WTC11 (cell line): ENCODE results near the gene USP43. TPM values are rescaled to one million over a fixed set of nuclear protein-coding genes. Genes with fewer than 3 reads are reported as not detected.

Experiments
- ATAC-seq: fragments of 200-7000 bp; cut with Tn5 transposase; 2 replicates; pipeline ENCODE4 v1.10.0; 2021; ENCODE audit warnings: mild to moderate bottlenecking, moderate library complexity
- CTCF ChIA-PET: fragments of 300-600 bp; sonication (Branson Sonifier 250); formaldehyde crosslinking; loops from one replicate; lab custom pipeline; 2021; ENCODE audit warnings: antibody characterized with exemption; lab: Charles Lee
- POLR2A ChIA-PET: fragments of 350-600 bp; sonication (Branson Sonifier 250); formaldehyde crosslinking; loops from one replicate; lab custom pipeline; 2021; ENCODE audit warnings: antibody characterized with exemption; lab: Charles Lee
- DNase-seq: peaks from one replicate; pipeline ENCODE4 v3.0.0; 2021; ENCODE audit warnings: low spot score
- H3K27ac Mint-ChIP-seq: 2 replicates; pipeline ENCODE4 v1.8.0; 2021; ENCODE audit warnings: mixed read lengths
- H3K27me3 Mint-ChIP-seq: 2 replicates; pipeline ENCODE4 v1.8.0; 2021; ENCODE audit warnings: low read depth, mild to moderate bottlenecking, moderate library complexity, mixed read lengths
- H3K36me3 Mint-ChIP-seq: 2 replicates; pipeline ENCODE4 v1.8.0; 2021; ENCODE audit warnings: mixed read lengths
- H3K4me1 Mint-ChIP-seq: 2 replicates; pipeline ENCODE4 v1.8.0; 2022; ENCODE audit warnings: mixed read lengths
- H3K4me3 Mint-ChIP-seq: 2 replicates; pipeline ENCODE4 v1.8.0; 2021; ENCODE audit warnings: mild to moderate bottlenecking, moderate library complexity, mixed read lengths
- H3K9me3 Mint-ChIP-seq: 2 replicates; pipeline ENCODE4 v1.8.0; 2021; ENCODE audit warnings: mixed read lengths
- CREB1 ChIP-seq: sonication (generic); formaldehyde crosslinking; IDR thresholded peaks from 2 replicates; pipeline ENCODE4 v1.8.0; 2023; ENCODE audit warnings: mild to moderate bottlenecking, missing genetic modification reagents
- ETV6 ChIP-seq: sonication (generic); formaldehyde crosslinking; IDR thresholded peaks from 2 replicates; pipeline ENCODE4 v1.8.1; 2022; ENCODE audit warnings: mild to moderate bottlenecking, missing genetic modification reagents
- FOXJ3 ChIP-seq: sonication (generic); formaldehyde crosslinking; IDR thresholded peaks from 2 replicates; pipeline ENCODE4 v1.9.0; 2021; ENCODE audit warnings: missing genetic modification reagents, mild to moderate bottlenecking, borderline replicate concordance
- FOXK1 ChIP-seq: sonication (generic); formaldehyde crosslinking; IDR thresholded peaks from 2 replicates; pipeline ENCODE4 v1.8.0; 2022; ENCODE audit warnings: mild to moderate bottlenecking, moderate library complexity, missing genetic modification reagents
- FOXP1 ChIP-seq: sonication (generic); formaldehyde crosslinking; IDR thresholded peaks from 2 replicates; pipeline ENCODE4 v1.8.0; 2022; ENCODE audit warnings: missing genetic modification reagents, mild to moderate bottlenecking, moderate library complexity, borderline replicate concordance
- GTF2I ChIP-seq: fragments of 250-450 bp; sonication (Bioruptor Pico); conservative IDR thresholded peaks from 2 replicates; pipeline ENCODE4 v1.4.0; 2021; ENCODE audit warnings: mild to moderate bottlenecking
- HMGA2 ChIP-seq: fragments of 250-450 bp; sonication (Bioruptor Pico); IDR thresholded peaks from 2 replicates; pipeline ENCODE4 v1.4.0; 2021; ENCODE audit warnings: mild to moderate bottlenecking, moderate library complexity
- MXD4 ChIP-seq: fragments of 250-450 bp; sonication (Bioruptor Pico); IDR thresholded peaks from 2 replicates; pipeline ENCODE4 v1.8.0; 2021; ENCODE audit warnings: mild to moderate bottlenecking, moderate library complexity, borderline replicate concordance
- MYBL2 ChIP-seq: sonication (generic); formaldehyde crosslinking; IDR thresholded peaks from 2 replicates; pipeline ENCODE4 v1.8.1; 2023; ENCODE audit warnings: mild to moderate bottlenecking, moderate library complexity, missing genetic modification reagents
- NFATC4 ChIP-seq: fragments of 250-450 bp; sonication (Bioruptor Pico); IDR thresholded peaks from 2 replicates; pipeline ENCODE4 v1.9.0; 2021; ENCODE audit warnings: mild to moderate bottlenecking
- NFYB ChIP-seq: sonication (generic); formaldehyde crosslinking; conservative IDR thresholded peaks from 2 replicates; pipeline ENCODE4 v1.8.0; 2022; ENCODE audit warnings: low read depth, missing genetic modification reagents
- NR2C2 ChIP-seq: sonication (generic); formaldehyde crosslinking; IDR thresholded peaks from 2 replicates; pipeline ENCODE4 v1.8.0; 2022; ENCODE audit warnings: mild to moderate bottlenecking, missing genetic modification reagents
- OVOL2 ChIP-seq: fragments of 250-450 bp; sonication (Bioruptor Pico); IDR thresholded peaks from 2 replicates; pipeline ENCODE4 v1.9.0; 2021; ENCODE audit warnings: mild to moderate bottlenecking, borderline replicate concordance
- SMAD3 ChIP-seq: sonication (generic); formaldehyde crosslinking; IDR thresholded peaks from 2 replicates; pipeline ENCODE4 v1.8.0; 2022; ENCODE audit warnings: missing genetic modification reagents, mild to moderate bottlenecking, borderline replicate concordance
- SMAD4 ChIP-seq: sonication (generic); formaldehyde crosslinking; IDR thresholded peaks from 2 replicates; pipeline ENCODE4 v1.8.0; 2022; ENCODE audit warnings: mild to moderate bottlenecking, missing genetic modification reagents
- SOX15 ChIP-seq: fragments of 250-450 bp; sonication (Bioruptor Pico); IDR thresholded peaks from 2 replicates; pipeline ENCODE4 v1.9.0; 2021; ENCODE audit warnings: mild to moderate bottlenecking
- TEAD4 ChIP-seq: sonication (generic); formaldehyde crosslinking; IDR thresholded peaks from 2 replicates; pipeline ENCODE4 v1.8.0; 2022; ENCODE audit warnings: mild to moderate bottlenecking, missing genetic modification reagents
- ZNF121 ChIP-seq: sonication (generic); formaldehyde crosslinking; IDR thresholded peaks from 2 replicates; pipeline ENCODE4 v1.8.0; 2023; ENCODE audit warnings: missing genetic modification reagents
- ZNF263 ChIP-seq: sonication (generic); formaldehyde crosslinking; IDR thresholded peaks from 2 replicates; pipeline ENCODE4 v1.8.1; 2022; ENCODE audit warnings: low read depth, mild to moderate bottlenecking, moderate library complexity, missing genetic modification reagents
- ZNF317 ChIP-seq: sonication (generic); formaldehyde crosslinking; IDR thresholded peaks from 2 replicates; pipeline ENCODE4 v1.8.1; 2023; ENCODE audit warnings: low read depth, mild to moderate bottlenecking, moderate library complexity, missing genetic modification reagents, borderline replicate concordance
- ZNF423 ChIP-seq: fragments of 250-450 bp; sonication (Bioruptor Pico); IDR thresholded peaks from 2 replicates; pipeline ENCODE4 v2.1.2; 2022; ENCODE audit warnings: mild to moderate bottlenecking, moderate library complexity
- total RNA-seq: library from RNA; stranded (reverse); gene quantifications from 3 replicates; pipeline ENCODE4 v1.2.3, GENCODE V29; 2021
- TF ChIP-seq, protein P1 (sequence below): sonication (generic); formaldehyde crosslinking; IDR thresholded peaks from 2 replicates; pipeline ENCODE4 v1.8.0; 2022; ENCODE audit warnings: mild to moderate bottlenecking, missing genetic modification reagents
- TF ChIP-seq, protein P2 (sequence below): sonication (generic); formaldehyde crosslinking; conservative IDR thresholded peaks from 2 replicates; pipeline ENCODE4 v1.8.1; 2023; ENCODE audit warnings: mild to moderate bottlenecking, low read depth, missing genetic modification reagents, moderate library complexity
- TF ChIP-seq, protein P3 (sequence below): sonication (generic); formaldehyde crosslinking; conservative IDR thresholded peaks from 2 replicates; pipeline ENCODE4 v1.8.1; 2022; ENCODE audit warnings: mild to moderate bottlenecking, missing genetic modification reagents
- TF ChIP-seq, protein P4 (sequence below): fragments of 250-450 bp; sonication (Bioruptor Pico); conservative IDR thresholded peaks from 2 replicates; pipeline ENCODE4 v1.9.0; 2021; ENCODE audit warnings: mild to moderate bottlenecking
- TF ChIP-seq, protein P5 (sequence below): fragments of 250-450 bp; sonication (Bioruptor Pico); IDR thresholded peaks from 2 replicates; pipeline ENCODE4 v1.9.0; 2021; ENCODE audit warnings: moderate library complexity, mild to moderate bottlenecking, inconsistent platforms, borderline replicate concordance

The USP43 gene
- total RNA-seq, 1 experiment from 2014 or later = 8.6 TPM

DNA sequence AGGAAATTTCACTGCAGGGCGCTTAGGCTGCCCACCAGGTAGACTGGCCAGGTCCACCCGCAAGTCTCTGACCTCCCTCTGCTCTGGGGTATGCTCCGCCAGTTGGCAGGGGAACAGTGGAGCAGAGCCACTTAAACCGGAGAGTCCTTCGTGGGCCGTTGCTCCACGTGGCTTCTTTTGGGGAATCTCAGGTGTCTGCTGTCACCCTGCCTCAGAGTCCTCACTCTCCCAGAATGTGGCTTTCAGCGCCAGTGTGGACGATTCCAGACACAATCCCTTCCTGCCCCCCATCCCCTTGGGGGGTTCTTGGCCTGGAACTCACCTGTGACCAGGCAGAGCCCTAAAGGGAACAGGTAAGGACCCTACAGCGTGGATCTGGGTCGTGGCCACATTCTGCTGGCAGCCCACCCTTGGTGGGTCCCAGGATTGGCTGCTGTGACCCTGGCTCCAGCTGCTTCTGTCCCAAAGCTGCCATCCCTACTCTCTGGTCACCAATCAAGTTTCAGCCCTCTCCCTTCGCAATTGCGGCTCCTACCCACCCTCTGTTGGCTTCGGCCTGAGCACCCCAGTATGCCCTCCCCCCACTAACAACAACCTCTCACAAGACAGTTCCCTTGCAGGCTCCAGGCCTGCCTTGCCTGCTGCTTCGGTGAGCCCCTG lies 123.8 kb downstream of the USP43 start:
- H3K36me3 Mint-ChIP-seq = no peaks in the 10 kb centered on the region
- no peak overlapping the region for H3K4me3 Mint-ChIP-seq
- H3K27me3 Mint-ChIP-seq = no peaks in the 10 kb centered on the region; the same call in 1 of the 2 replicates
- ChIA-PET CTCF (interaction anchor here (0.6 to 1.9 kb wide), 33 partner anchors 9 to 718 kb away, joined by 3 to 31 read pairs (median 4); partner anchors contain the start of genes CFAP52, DHRS7C and STX8), POLR2A (no interaction called here)
- H3K27ac Mint-ChIP-seq = no peak overlapping the region
- ATAC-seq = no peak
- H3K9me3 Mint-ChIP-seq = no peaks in the 10 kb centered on the region
- H3K4me1 Mint-ChIP-seq = no peaks in the 10 kb centered on the region
- no peak for DNase-seq
- TF ChIP-seq MYBL2 (CRISPR knock-in tag) (no peak), FOXK1 (CRISPR knock-in tag) (no peak), MXD4 (no peak), NFYB (CRISPR knock-in tag) (no peak), ZNF423 (no peak), TEAD4 (no peak)
- TF ChIP-seq, protein P1, sequence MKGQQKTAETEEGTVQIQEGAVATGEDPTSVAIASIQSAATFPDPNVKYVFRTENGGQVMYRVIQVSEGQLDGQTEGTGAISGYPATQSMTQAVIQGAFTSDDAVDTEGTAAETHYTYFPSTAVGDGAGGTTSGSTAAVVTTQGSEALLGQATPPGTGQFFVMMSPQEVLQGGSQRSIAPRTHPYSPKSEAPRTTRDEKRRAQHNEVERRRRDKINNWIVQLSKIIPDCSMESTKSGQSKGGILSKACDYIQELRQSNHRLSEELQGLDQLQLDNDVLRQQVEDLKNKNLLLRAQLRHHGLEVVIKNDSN (CRISPR knock-in tag) = no peak

DNA sequence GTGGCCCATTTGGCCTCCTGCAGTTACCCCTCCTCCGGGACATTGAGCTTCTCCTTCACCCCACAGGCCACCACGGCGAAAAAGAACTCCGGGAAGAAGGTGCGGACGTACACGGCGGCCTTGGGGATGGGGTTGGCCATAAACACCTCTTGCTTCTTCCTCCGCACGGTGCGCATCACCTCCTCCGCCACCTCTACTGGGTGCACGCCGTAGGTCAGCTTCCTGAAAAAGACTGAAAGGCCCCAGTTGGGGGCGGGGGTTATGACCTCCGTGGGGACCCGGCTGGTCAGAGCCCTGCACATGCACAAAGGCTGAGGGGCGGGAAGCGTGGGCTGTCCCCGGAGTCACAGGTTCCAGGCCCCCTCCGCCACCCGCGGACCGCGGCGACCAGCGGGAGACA lies 126.1 kb downstream of the USP43 start:
- no peak for DNase-seq
- H3K27ac Mint-ChIP-seq = no peak overlapping the region
- H3K27me3 Mint-ChIP-seq = no peaks in the 10 kb centered on the region
- H3K9me3 Mint-ChIP-seq = peaks cover 10% of the 10 kb centered on the region
- ATAC-seq = no peak
- POLR2A ChIA-PET = no interaction called here
- CTCF ChIA-PET = no interaction called here
- H3K36me3 Mint-ChIP-seq = peaks cover 7% of the 10 kb centered on the region
- no peak overlapping the region for H3K4me3 Mint-ChIP-seq
- TF ChIP-seq OVOL2 (CRISPR knock-in tag) = no peak
- no peak for TF ChIP-seq NFATC4
- TF ChIP-seq NR2C2 (CRISPR knock-in tag) = no peak
- no peak for TF ChIP-seq FOXJ3 (CRISPR knock-in tag)
- no peaks in the 10 kb centered on the region for H3K4me1 Mint-ChIP-seq

DNA sequence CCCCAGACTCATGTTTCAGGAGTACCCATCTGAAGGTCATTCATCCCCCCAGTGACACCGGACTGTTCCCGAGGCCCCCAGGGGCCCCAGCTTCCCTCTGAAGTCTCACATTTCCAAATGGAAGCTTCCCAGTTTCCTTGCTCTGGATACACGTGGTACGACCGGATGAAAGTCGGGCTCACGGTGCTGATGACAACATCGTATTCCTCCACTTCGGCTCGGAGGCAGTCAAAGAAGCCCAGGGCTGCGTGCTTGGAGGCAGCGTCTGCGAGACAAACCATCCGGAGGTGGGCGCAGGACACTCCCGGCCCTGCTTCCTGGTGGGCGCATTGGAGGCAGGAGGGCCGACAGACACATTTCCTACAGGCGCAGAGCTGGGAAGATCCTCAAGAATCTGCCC lies 127.3 kb downstream of the USP43 start:
- CTCF ChIA-PET = interaction anchor here (0.7 to 2.0 kb wide), 3 partner anchors 28 to 117 kb away, joined by 3 to 5 read pairs (median 3); no protein-coding TSS in a partner anchor
- ATAC-seq (no peak), DNase-seq (no peak)
- H3K4me1 Mint-ChIP-seq = peaks cover 10% of the 10 kb centered on the region
- POLR2A ChIA-PET = interaction anchor here (0.5 kb wide), 1 partner anchor 239 kb away, joined by 4 read pairs; no protein-coding TSS in a partner anchor
- H3K9me3 Mint-ChIP-seq = peaks cover 14% of the 10 kb centered on the region
- H3K4me3 Mint-ChIP-seq = no peak overlapping the region
- no peaks in the 10 kb centered on the region; the same call in 1 of the 2 replicates for H3K27me3 Mint-ChIP-seq
- H3K36me3 Mint-ChIP-seq = peaks cover 11% of the 10 kb centered on the region
- H3K27ac Mint-ChIP-seq = no peak overlapping the region
- TF ChIP-seq ZNF423 = no peak
- no peak for TF ChIP-seq SMAD4
- no peak for TF ChIP-seq ZNF121 (CRISPR knock-in tag)
- TF ChIP-seq SMAD3 (CRISPR knock-in tag) = no peak
- no peak for TF ChIP-seq CREB1
- TF ChIP-seq, protein P2, sequence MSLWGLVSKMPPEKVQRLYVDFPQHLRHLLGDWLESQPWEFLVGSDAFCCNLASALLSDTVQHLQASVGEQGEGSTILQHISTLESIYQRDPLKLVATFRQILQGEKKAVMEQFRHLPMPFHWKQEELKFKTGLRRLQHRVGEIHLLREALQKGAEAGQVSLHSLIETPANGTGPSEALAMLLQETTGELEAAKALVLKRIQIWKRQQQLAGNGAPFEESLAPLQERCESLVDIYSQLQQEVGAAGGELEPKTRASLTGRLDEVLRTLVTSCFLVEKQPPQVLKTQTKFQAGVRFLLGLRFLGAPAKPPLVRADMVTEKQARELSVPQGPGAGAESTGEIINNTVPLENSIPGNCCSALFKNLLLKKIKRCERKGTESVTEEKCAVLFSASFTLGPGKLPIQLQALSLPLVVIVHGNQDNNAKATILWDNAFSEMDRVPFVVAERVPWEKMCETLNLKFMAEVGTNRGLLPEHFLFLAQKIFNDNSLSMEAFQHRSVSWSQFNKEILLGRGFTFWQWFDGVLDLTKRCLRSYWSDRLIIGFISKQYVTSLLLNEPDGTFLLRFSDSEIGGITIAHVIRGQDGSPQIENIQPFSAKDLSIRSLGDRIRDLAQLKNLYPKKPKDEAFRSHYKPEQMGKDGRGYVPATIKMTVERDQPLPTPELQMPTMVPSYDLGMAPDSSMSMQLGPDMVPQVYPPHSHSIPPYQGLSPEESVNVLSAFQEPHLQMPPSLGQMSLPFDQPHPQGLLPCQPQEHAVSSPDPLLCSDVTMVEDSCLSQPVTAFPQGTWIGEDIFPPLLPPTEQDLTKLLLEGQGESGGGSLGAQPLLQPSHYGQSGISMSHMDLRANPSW (CRISPR knock-in tag) = no peak
- TF ChIP-seq ZNF263 (CRISPR knock-in tag) = no peak
- TF ChIP-seq FOXK1 (CRISPR knock-in tag) = no peak
- no peak for TF ChIP-seq HMGA2 (CRISPR knock-in tag)
- TF ChIP-seq ETV6 (CRISPR knock-in tag) = no peak
- no peak for TF ChIP-seq NFYB (CRISPR knock-in tag)
- no peak for TF ChIP-seq FOXP1
- TF ChIP-seq, protein P3, sequence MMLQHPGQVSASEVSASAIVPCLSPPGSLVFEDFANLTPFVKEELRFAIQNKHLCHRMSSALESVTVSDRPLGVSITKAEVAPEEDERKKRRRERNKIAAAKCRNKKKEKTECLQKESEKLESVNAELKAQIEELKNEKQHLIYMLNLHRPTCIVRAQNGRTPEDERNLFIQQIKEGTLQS (CRISPR knock-in tag) = no peak
- TF ChIP-seq, protein P4, sequence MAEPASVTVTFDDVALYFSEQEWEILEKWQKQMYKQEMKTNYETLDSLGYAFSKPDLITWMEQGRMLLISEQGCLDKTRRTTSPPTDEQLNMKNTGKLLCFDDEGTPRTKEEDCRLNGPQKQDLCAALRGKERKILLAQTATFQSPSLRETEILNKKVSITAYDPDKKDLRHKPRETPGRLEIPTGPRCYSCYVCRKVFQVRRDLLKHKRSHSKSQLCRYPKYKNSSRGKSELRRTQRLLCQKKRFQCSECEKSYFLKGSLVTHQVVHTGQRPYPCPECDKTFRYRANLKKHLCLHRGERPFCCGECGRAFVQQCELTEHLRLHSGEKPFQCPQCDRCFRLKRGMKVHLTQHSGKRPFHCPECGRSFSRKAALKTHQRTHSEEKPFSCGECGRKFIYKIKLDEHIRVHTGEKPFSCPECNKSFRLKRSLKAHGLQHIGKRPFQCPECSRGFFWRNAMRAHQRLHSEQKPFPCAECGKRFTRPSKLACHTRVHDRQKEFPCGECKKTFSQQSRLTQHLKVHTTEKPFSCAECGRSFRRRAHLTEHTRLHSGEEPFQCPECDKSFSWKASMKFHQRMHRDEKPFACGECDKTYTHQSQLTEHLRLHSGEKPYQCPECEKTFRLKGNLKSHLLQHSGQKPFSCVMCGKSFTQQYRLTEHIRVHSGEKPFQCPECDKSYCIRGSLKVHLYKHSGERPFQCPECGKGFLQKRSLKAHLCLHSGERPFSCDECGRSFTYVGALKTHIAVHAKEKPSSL = no peak
- TF ChIP-seq GTF2I = no peak
- TF ChIP-seq ZNF317 (CRISPR knock-in tag) = no peak
- TF ChIP-seq SOX15 (CRISPR knock-in tag) = no peak
- TF ChIP-seq, protein P5, sequence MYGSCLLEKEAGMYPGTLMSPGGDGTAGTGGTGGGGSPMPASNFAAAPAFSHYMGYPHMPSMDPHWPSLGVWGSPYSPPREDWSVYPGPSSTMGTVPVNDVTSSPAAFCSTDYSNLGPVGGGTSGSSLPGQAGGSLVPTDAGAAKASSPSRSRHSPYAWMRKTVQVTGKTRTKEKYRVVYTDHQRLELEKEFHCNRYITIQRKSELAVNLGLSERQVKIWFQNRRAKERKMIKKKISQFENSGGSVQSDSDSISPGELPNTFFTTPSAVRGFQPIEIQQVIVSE = no peak
- TF ChIP-seq, all 79 proteins: peak for 0
